GM12878 (cell line): ENCODE results near the gene LPIN2. TPM values are rescaled to one million over a fixed set of nuclear protein-coding genes. Genes with fewer than 3 reads are reported as not detected.

Source experiments
- ATAC-seq: fragments of 200-7000 bp; cut with Tn5 transposase; 3 replicates; pipeline ENCODE4 v1.9.1; 2020; ENCODE audit warnings: mild to moderate bottlenecking, moderate library complexity
- BruUV-seq: library from RNA; stranded (reverse); fragments of 400-500 nt; replicated peaks from 2 replicates; lab custom pipeline; 2021; lab: Mats Ljungman, UMichigan
- CTCF ChIA-PET: fragments of 300-600 bp; sonication (Branson Sonifier 250); formaldehyde crosslinking; extraction: SDS; loops from one replicate; lab custom pipeline; 2021; ENCODE audit warnings: inconsistent platforms; lab: Yijun Ruan, JAX
- POLR2A ChIA-PET: fragments of 350-600 bp; formaldehyde crosslinking; extraction: SDS; loops from one replicate; lab custom pipeline; 2021; ENCODE audit warnings: inconsistent platforms; lab: Charles Lee
- RAD21 ChIA-PET: fragments of 300-600 bp; sonication (Branson Sonifier 250); formaldehyde crosslinking; loops from one replicate; lab custom pipeline; 2023; ENCODE audit warnings: antibody characterized with exemption; ENCODE audit not compliant: unreplicated experiment; lab: Charles Lee
- SMC1A ChIA-PET: fragments of 300-600 bp; sonication (Branson Sonifier 250); formaldehyde crosslinking; loops from one replicate; lab custom pipeline; 2023; ENCODE audit not compliant: unreplicated experiment, uncharacterized antibody; lab: Charles Lee
- DNase-seq: peaks from one replicate; pipeline ENCODE4 v3.0.0-alpha.2; 2011; ENCODE audit warnings: low read depth, low spot score
- FAIRE-seq: peaks from 3 replicates; lab custom pipeline; 2011; peaks lifted over from hg19 to GRCh38; lab: Jason Lieb, UNC
- H2AFZ ChIP-seq: 2 replicates; pipeline ENCODE4 v1.6.0; 2011; ENCODE audit warnings: low read depth, low read length, control low read depth; ENCODE audit not compliant: control insufficient read depth
- H3K27ac ChIP-seq: 2 replicates; pipeline ENCODE4 v1.5.1; 2011; ENCODE audit warnings: control low read depth; ENCODE audit not compliant: control insufficient read depth, insufficient read depth
- H3K27me3 ChIP-seq, 2 experiments: replicated peaks in 1 of 2; 2 replicates each; pipeline versions ENCODE4 v1.6.0 to v1.6.1; 2011; ENCODE audit warnings: low read length in 1 of 2; ENCODE audit not compliant: control insufficient read depth in 2 of 2, insufficient read depth in 2 of 2
- H3K36me3 ChIP-seq, 2 experiments: 2 replicates each; pipeline ENCODE4 v1.5.1; 2011; ENCODE audit warnings: low read length in 1 of 2; ENCODE audit not compliant: control insufficient read depth in 2 of 2, insufficient read depth in 2 of 2
- H3K4me1 ChIP-seq: 2 replicates; pipeline ENCODE4 v1.6.1; 2011; ENCODE audit warnings: mild to moderate bottlenecking, low read length, moderate library complexity, mixed read lengths; ENCODE audit not compliant: control insufficient read depth, insufficient read depth
- H3K4me2 ChIP-seq: 2 replicates; pipeline ENCODE4 v1.6.0; 2011; ENCODE audit warnings: control low read depth; ENCODE audit not compliant: control insufficient read depth, insufficient read depth
- H3K4me3 ChIP-seq: fragments of 200-600 bp; sonication (generic); 2 replicates; pipeline ENCODE4 v1.5.1; 2016
- H3K79me2 ChIP-seq: 2 replicates; pipeline ENCODE4 v1.6.0; 2011; ENCODE audit warnings: low read length; ENCODE audit not compliant: control insufficient read depth, insufficient read depth
- H3K9ac ChIP-seq: 2 replicates; pipeline ENCODE4 v1.8.0; 2011; ENCODE audit warnings: low read length, control low read depth, mixed read lengths; ENCODE audit not compliant: control insufficient read depth, insufficient read depth
- H3K9me3 ChIP-seq: replicated peaks from 3 replicates; pipeline ENCODE4 v1.5.1; 2011; ENCODE audit warnings: mild to moderate bottlenecking, low read length; ENCODE audit not compliant: control insufficient read depth, insufficient read depth
- H4K20me1 ChIP-seq: 2 replicates; pipeline ENCODE4 v1.6.0; 2011; ENCODE audit not compliant: control insufficient read depth, insufficient read depth
- BHLHE40 ChIP-seq, 2 experiments: fragments of 450-650 bp in 1 of 2; IDR thresholded peaks; 2 replicates each; pipeline ENCODE4 v1.6.1; 2011 to 2017; ENCODE audit warnings: low read depth in 2 of 2, borderline replicate concordance in 1 of 2, improper control_type of control experiment in 1 of 2, low read length in 1 of 2, mild to moderate bottlenecking in 1 of 2
- BRCA1 ChIP-seq: IDR thresholded peaks from 2 replicates; pipeline ENCODE4 v1.6.1; 2011; ENCODE audit warnings: low read depth, low read length, improper control_type of control experiment
- ETV6 ChIP-seq, 2 experiments: fragments of 450-650 bp in 1 of 2; IDR thresholded peaks in 1 of 2; conservative IDR thresholded peaks in 1 of 2; 2 replicates each; pipeline ENCODE4 v1.6.1; 2014; ENCODE audit warnings: antibody characterized with exemption in 1 of 2, borderline replicate concordance in 1 of 2, low read depth in 1 of 2, mild to moderate bottlenecking in 1 of 2, moderate library complexity in 1 of 2
- MYB ChIP-seq: fragments of 150-350 bp; IDR thresholded peaks from 2 replicates; pipeline ENCODE4 v1.6.1; 2014; ENCODE audit warnings: mild to moderate bottlenecking, low read depth, low read length, borderline replicate concordance
- ZNF687 ChIP-seq: fragments of 450-650 bp; IDR thresholded peaks from 2 replicates; pipeline ENCODE4 v1.6.1; 2017; ENCODE audit warnings: mild to moderate bottlenecking, moderate library complexity
- ZZZ3 ChIP-seq: IDR thresholded peaks from 2 replicates; pipeline ENCODE4 v1.6.1; 2011; ENCODE audit warnings: low read depth; ENCODE audit not compliant: control insufficient read depth, insufficient read length
- WGBS: methylation state at CpG from one replicate; pipeline ENCODE4 v1.1.6; 2016; ENCODE audit warnings: low lambda C conversion rate; ENCODE audit not compliant: insufficient replicate concordance, insufficient coverage; ENCODE audit errors: missing lambda C conversion rate; 5-methylcytosine and 5-hydroxymethylcytosine counted together
- in situ Hi-C: fragments of 300-500 bp; cut with MboI; formaldehyde crosslinking; loops from 9 replicates; pipeline ENCODE4 v1.14.3; 2018; ENCODE audit warnings: mixed read lengths
- intact Hi-C: fragments of 100-400 bp; cut with micrococcal nuclease; formaldehyde crosslinking; loops from one replicate; pipeline ENCODE4 v1.14.2; 2022; ENCODE audit not compliant: unreplicated experiment
- polyA plus RNA-seq, 11 experiments: library from polyadenylated mRNA; depleted of rRNA in 4 of 11; unstranded in 6 of 11; stranded (reverse) in 5 of 11; fragments of >200 nt; fragmentation: Nextera tagmentation in 4 of 11; fragmentation: Illumina TruSeq in 1 of 11; extraction: Ambion mirVana in 4 of 11; extraction: Trizol in 1 of 11; gene quantifications; 1 replicate in 1 of 11; 2 replicates in 10 of 11; pipeline versions ENCODE4 v1.2.1 to v1.2.3, GENCODE V29; 2011 to 2016; ENCODE audit warnings: inconsistent platforms in 2 of 11, missing spikeins in 2 of 11, low read depth in 1 of 11
- total RNA-seq, 4 experiments: library from RNA; depleted of rRNA in 3 of 4; stranded (reverse); fragments of >200 nt in 3 of 4; fragmentation: Illumina TruSeq in 1 of 4; extraction: Trizol in 1 of 4; gene quantifications; 2 replicates each; pipeline versions ENCODE4 v1.2.1 to v1.2.3, GENCODE V29; 2013 to 2021
- TF ChIP-seq, protein P1 (sequence below): fragments of 450-650 bp; formaldehyde crosslinking; IDR thresholded peaks from 2 replicates; pipeline ENCODE4 v1.5.0; 2022; ENCODE audit warnings: mild to moderate bottlenecking, missing genetic modification characterization
- TF ChIP-seq, protein P2 (sequence below): fragments of 150-350 bp; IDR thresholded peaks from 2 replicates; pipeline ENCODE4 v1.6.1; 2014; ENCODE audit warnings: mild to moderate bottlenecking, low read depth, low read length
- TF ChIP-seq, protein P3 (sequence below): fragments of 450-650 bp; IDR thresholded peaks from 2 replicates; pipeline ENCODE4 v1.6.1; 2018; ENCODE audit warnings: mild to moderate bottlenecking, low read depth, moderate library complexity; ENCODE audit not compliant: partially characterized antibody

LPIN2 gene
- total and polyA plus RNA-seq, 10 of the 15 experiments (the other 5 are each of a cell fraction or from before 2014, with no cell fraction given) = 4.1 to 28.0 (median 15.9) TPM

DNA sequence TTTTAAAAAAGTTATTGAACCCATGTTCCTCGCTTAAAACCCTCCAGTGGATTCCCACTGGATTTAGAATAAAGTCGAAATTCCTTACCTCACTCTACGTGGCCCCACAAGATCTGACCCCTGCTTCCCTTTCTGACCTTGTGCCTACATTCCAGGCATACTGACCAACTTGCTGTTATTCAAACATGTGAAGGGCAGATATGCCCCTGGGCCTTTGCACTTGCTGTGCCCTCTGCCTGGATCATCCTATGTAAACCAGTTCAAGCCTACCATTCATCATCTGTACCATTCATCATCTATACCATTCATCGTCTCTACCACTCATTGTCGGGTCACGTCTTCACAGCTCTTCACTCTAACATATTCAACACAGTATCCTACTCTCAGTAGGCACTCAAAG, 41.3 kb upstream of the LPIN2 start:
- Histone ChIP-seq H3K27ac (no peak overlapping the region), H3K79me2 (no peaks in the 10 kb centered on the region), H3K36me3 (no peaks in the 10 kb centered on the region), H4K20me1 (no peaks in the 10 kb centered on the region), H3K4me2 (no peak overlapping the region), H3K27me3 (no peaks in the 10 kb centered on the region), H2AFZ (no peak overlapping the region), H3K4me1 (peaks cover 5% of the 10 kb centered on the region; the same call in 1 of the 2 replicates), H3K9me3 (no peaks in the 10 kb centered on the region), H3K9ac (no peak overlapping the region), H3K4me3 (no peak overlapping the region)
- BruUV-seq = no TSS peak
- POLR2A ChIA-PET = interaction anchor here (0.6 kb wide), 1 partner anchor 25 kb away, joined by 3 read pairs; no protein-coding TSS in a partner anchor
- no peak for ATAC-seq
- RAD21 ChIA-PET = no interaction called here
- in situ Hi-C loops (no loop called here), intact Hi-C loops (no loop called here)
- no peak for FAIRE-seq
- WGBS = 83% methylated on average over 6 of the region's 6 CpGs
- DNase-seq = no peak
- CTCF ChIA-PET = interaction anchor here (0.6 to 2.6 kb wide), 3 partner anchors 9 to 32 kb away, joined by 3 to 6 read pairs (median 4); no protein-coding TSS in a partner anchor
- TF ChIP-seq, protein P1, sequence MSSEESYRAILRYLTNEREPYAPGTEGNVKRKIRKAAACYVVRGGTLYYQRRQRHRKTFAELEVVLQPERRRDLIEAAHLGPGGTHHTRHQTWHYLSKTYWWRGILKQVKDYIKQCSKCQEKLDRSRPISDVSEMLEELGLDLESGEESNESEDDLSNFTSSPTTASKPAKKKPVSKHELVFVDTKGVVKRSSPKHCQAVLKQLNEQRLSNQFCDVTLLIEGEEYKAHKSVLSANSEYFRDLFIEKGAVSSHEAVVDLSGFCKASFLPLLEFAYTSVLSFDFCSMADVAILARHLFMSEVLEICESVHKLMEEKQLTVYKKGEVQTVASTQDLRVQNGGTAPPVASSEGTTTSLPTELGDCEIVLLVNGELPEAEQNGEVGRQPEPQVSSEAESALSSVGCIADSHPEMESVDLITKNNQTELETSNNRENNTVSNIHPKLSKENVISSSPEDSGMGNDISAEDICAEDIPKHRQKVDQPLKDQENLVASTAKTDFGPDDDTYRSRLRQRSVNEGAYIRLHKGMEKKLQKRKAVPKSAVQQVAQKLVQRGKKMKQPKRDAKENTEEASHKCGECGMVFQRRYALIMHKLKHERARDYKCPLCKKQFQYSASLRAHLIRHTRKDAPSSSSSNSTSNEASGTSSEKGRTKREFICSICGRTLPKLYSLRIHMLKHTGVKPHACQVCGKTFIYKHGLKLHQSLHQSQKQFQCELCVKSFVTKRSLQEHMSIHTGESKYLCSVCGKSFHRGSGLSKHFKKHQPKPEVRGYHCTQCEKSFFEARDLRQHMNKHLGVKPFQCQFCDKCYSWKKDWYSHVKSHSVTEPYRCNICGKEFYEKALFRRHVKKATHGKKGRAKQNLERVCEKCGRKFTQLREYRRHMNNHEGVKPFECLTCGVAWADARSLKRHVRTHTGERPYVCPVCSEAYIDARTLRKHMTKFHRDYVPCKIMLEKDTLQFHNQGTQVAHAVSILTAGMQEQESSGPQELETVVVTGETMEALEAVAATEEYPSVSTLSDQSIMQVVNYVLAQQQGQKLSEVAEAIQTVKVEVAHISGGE (CRISPR knock-in tag) = no peak
- TF ChIP-seq, protein P2, sequence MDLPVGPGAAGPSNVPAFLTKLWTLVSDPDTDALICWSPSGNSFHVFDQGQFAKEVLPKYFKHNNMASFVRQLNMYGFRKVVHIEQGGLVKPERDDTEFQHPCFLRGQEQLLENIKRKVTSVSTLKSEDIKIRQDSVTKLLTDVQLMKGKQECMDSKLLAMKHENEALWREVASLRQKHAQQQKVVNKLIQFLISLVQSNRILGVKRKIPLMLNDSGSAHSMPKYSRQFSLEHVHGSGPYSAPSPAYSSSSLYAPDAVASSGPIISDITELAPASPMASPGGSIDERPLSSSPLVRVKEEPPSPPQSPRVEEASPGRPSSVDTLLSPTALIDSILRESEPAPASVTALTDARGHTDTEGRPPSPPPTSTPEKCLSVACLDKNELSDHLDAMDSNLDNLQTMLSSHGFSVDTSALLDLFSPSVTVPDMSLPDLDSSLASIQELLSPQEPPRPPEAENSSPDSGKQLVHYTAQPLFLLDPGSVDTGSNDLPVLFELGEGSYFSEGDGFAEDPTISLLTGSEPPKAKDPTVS = no peak
- TF ChIP-seq ZNF687 = no peak
- no peak for TF ChIP-seq ETV6 (conservative IDR thresholded peaks at IDR 0.05 in 1 of 2, IDR thresholded peaks at IDR 0.05 in 1 of 2; ENCODE audit: borderline replicate concordance in 1 of 2, low read depth in 1 of 2)
- no peak for TF ChIP-seq BHLHE40 (IDR thresholded peaks at IDR 0.05; ENCODE audit: borderline replicate concordance in 1 of 2, low read depth in 2 of 2, low read length in 1 of 2)
- TF ChIP-seq, protein P3, sequence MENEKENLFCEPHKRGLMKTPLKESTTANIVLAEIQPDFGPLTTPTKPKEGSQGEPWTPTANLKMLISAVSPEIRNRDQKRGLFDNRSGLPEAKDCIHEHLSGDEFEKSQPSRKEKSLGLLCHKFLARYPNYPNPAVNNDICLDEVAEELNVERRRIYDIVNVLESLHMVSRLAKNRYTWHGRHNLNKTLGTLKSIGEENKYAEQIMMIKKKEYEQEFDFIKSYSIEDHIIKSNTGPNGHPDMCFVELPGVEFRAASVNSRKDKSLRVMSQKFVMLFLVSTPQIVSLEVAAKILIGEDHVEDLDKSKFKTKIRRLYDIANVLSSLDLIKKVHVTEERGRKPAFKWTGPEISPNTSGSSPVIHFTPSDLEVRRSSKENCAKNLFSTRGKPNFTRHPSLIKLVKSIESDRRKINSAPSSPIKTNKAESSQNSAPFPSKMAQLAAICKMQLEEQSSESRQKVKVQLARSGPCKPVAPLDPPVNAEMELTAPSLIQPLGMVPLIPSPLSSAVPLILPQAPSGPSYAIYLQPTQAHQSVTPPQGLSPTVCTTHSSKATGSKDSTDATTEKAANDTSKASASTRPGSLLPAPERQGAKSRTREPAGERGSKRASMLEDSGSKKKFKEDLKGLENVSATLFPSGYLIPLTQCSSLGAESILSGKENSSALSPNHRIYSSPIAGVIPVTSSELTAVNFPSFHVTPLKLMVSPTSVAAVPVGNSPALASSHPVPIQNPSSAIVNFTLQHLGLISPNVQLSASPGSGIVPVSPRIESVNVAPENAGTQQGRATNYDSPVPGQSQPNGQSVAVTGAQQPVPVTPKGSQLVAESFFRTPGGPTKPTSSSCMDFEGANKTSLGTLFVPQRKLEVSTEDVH = no peak
- no peak for TF ChIP-seq MYB
- no peak for TF ChIP-seq ZZZ3
- no peak for TF ChIP-seq BRCA1
- SMC1A ChIA-PET = no interaction called here
